Ishikawa (cell line): ENCODE measurements around the gene DNTTIP2.

Source experiments
- CEBPB ChIP-seq: IDR thresholded peaks from 2 replicates; pipeline ENCODE4 v1.6.1; 2012
- CREB1 ChIP-seq: IDR thresholded peaks from 2 replicates; pipeline ENCODE4 v1.6.1; 2012; ENCODE audit warnings: low read depth
- EGR1 ChIP-seq: IDR thresholded peaks from 2 replicates; pipeline ENCODE4 v1.6.1; 2012
- EP300 ChIP-seq: IDR thresholded peaks from 2 replicates; pipeline ENCODE4 v1.6.1; 2012; ENCODE audit warnings: borderline replicate concordance
- FOXM1 ChIP-seq: IDR thresholded peaks from 2 replicates; pipeline ENCODE4 v1.6.1; 2012; ENCODE audit warnings: low read depth, borderline replicate concordance
- NFIC ChIP-seq: IDR thresholded peaks from 2 replicates; pipeline ENCODE4 v1.6.1; 2012
- RAD21 ChIP-seq: IDR thresholded peaks from 2 replicates; pipeline ENCODE4 v1.6.1; 2012; ENCODE audit warnings: low read depth
- REST ChIP-seq: IDR thresholded peaks from 2 replicates; pipeline ENCODE4 v1.6.1; 2012; ENCODE audit warnings: low read depth, mild to moderate bottlenecking
- TAF1 ChIP-seq: IDR thresholded peaks from 2 replicates; pipeline ENCODE4 v1.6.1; 2012; ENCODE audit warnings: low read depth, mild to moderate bottlenecking
- TCF12 ChIP-seq: IDR thresholded peaks from 2 replicates; pipeline ENCODE4 v1.6.1; 2012; ENCODE audit warnings: low read depth
- TEAD4 ChIP-seq: IDR thresholded peaks from 2 replicates; pipeline ENCODE4 v1.6.1; 2012
- YY1 ChIP-seq: IDR thresholded peaks from 2 replicates; pipeline ENCODE4 v1.6.1; 2012; ENCODE audit warnings: low read depth
- ZBTB7A ChIP-seq: IDR thresholded peaks from 2 replicates; pipeline ENCODE4 v1.6.1; 2012; ENCODE audit warnings: low read depth
- TF ChIP-seq, protein P1 (sequence below): IDR thresholded peaks from 2 replicates; pipeline ENCODE4 v1.6.1; 2012
- TF ChIP-seq, protein P2 (sequence below): IDR thresholded peaks from 2 replicates; pipeline ENCODE4 v1.6.1; 2012

Gene DNTTIP2

DNA sequence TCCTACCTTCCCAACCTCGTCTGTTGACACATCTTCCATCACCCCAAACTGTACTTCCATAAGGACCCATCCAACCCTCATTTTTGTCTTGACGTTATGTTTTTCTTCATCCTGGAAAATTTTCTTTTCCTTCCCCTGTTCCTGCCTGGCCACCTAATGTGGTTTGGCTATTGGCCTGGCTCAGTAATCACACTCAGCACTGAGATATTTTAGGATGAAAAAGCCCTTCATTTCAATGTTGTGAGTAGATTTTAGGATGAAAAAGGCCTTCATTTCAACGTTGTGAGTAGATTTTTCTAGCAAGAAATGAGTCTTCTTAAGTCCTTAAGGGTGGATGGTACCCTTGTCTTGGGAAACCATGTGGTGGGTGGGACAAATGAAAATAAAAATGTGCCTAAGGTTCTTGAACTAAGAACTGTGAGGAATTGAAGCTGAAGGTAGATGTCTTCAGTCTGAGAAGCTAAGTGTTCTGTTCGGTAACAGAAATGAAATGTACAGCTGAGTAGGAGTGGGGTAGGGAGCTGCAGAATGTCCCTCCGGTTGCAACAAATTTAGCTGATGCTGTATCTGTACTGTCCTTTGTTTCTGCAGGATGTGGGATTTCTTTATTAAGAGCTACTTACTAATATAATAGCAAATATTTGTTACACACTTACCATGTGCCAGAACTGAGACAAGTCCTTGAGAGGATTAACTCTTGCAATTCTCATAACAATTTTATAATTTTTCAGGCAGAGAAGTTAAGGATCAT lies 36.1 kb downstream of the DNTTIP2 start:
- TF ChIP-seq CEBPB (no peak), EP300 (no peak), ZBTB7A (no peak), YY1 (no peak), EGR1 (no peak), FOXM1 (no peak), RAD21 (no peak), TCF12 (no peak), REST (no peak), TAF1 (no peak)
- TF ChIP-seq, protein P1, sequence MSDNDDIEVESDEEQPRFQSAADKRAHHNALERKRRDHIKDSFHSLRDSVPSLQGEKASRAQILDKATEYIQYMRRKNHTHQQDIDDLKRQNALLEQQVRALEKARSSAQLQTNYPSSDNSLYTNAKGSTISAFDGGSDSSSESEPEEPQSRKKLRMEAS, result no peak
- TF ChIP-seq, protein P2, sequence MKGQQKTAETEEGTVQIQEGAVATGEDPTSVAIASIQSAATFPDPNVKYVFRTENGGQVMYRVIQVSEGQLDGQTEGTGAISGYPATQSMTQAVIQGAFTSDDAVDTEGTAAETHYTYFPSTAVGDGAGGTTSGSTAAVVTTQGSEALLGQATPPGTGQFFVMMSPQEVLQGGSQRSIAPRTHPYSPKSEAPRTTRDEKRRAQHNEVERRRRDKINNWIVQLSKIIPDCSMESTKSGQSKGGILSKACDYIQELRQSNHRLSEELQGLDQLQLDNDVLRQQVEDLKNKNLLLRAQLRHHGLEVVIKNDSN, result no peak

DNA sequence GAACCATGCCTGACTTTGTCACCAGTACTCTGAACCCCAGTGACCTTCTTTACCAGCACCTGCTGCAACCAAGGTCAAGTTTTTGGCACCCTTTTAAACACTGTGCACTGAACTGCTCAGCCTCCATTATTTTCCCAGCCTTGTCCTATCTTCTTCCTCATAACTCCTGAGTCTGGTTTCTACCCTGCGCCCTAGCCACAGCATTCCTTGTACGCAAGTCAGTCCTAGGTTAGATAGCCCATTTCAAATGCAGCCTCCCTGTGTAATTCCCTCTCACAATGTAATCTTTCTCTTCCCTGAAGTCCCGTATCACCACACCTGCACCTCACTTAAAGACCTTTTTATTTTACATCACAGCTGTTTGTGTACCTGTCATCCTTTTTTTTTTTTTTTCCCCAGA lies 37.2 kb downstream of the DNTTIP2 start:
- TF ChIP-seq TAF1, result no peak
- no peak for TF ChIP-seq TEAD4
- no peak for TF ChIP-seq REST
- no peak for TF ChIP-seq CEBPB
- TF ChIP-seq NFIC, result no peak
- TF ChIP-seq, protein P1, result no peak
- TF ChIP-seq FOXM1, result no peak
- no peak for TF ChIP-seq YY1
- TF ChIP-seq RAD21, result no peak
- TF ChIP-seq EGR1, result no peak
- TF ChIP-seq EP300, result no peak

DNA sequence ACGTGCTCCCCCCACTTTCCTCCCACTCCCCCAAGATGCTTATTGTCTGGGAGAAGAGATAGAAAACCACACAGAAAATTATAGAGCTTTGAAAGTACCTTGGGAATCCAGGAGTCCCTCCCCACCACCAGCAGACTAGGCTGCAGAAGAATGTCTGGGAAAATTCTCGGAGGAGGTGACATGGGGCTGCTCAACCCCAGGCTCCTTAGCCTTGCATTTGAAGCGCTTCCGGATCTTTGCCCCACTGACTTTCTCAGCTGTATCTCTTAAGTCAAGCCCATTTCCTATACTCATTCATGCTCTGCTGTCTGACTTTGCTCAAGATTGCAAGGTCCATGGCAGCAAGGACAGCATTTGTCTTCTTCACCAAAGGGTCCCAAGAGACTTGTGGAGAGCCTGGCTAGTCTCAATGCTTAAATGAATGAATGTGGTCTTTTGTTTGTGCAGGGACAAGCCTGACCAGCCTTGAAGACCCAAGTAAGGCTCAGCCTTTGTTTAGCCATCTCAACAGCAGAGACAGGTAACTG lies 38.0 kb downstream of the DNTTIP2 start:
- TF ChIP-seq TAF1, result no peak
- TF ChIP-seq RAD21, result no peak
- no peak for TF ChIP-seq TEAD4
- TF ChIP-seq, protein P1, result no peak
- no peak for TF ChIP-seq TCF12
- no peak for TF ChIP-seq ZBTB7A
- no peak for TF ChIP-seq CREB1
- TF ChIP-seq REST, result no peak
- no peak for TF ChIP-seq CEBPB
- TF ChIP-seq EP300, result no peak
- TF ChIP-seq, protein P2, result no peak
- TF ChIP-seq EGR1, result no peak

DNA sequence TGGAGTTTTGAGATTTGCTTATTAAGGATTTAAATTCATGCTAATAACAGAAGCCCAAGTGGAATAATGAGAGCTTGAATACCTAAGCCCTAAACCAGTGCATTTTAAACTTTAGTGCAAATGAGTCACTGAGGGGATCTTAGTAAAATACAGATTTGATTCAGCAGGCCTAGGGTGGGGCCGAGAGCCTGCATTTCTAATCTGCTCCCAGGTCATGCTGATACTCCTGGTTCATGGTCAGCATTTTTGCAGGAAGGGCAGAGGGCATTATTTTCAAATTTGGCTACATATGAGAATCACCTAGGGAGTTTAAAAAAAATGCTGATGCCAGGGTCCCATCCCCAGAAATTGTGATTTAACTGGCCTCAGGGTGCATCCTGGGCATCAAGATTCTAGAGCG lies 39.3 kb downstream of the DNTTIP2 start:
- TF ChIP-seq EGR1 (no peak), REST (no peak), TEAD4 (no peak), CREB1 (no peak), EP300 (no peak)
